ENCODE measurements around the gene HECTD4.
A peak's percentile ranks its signal among the peaks of the same experiment; 100 is the strongest.

Gene HECTD4, protein sequence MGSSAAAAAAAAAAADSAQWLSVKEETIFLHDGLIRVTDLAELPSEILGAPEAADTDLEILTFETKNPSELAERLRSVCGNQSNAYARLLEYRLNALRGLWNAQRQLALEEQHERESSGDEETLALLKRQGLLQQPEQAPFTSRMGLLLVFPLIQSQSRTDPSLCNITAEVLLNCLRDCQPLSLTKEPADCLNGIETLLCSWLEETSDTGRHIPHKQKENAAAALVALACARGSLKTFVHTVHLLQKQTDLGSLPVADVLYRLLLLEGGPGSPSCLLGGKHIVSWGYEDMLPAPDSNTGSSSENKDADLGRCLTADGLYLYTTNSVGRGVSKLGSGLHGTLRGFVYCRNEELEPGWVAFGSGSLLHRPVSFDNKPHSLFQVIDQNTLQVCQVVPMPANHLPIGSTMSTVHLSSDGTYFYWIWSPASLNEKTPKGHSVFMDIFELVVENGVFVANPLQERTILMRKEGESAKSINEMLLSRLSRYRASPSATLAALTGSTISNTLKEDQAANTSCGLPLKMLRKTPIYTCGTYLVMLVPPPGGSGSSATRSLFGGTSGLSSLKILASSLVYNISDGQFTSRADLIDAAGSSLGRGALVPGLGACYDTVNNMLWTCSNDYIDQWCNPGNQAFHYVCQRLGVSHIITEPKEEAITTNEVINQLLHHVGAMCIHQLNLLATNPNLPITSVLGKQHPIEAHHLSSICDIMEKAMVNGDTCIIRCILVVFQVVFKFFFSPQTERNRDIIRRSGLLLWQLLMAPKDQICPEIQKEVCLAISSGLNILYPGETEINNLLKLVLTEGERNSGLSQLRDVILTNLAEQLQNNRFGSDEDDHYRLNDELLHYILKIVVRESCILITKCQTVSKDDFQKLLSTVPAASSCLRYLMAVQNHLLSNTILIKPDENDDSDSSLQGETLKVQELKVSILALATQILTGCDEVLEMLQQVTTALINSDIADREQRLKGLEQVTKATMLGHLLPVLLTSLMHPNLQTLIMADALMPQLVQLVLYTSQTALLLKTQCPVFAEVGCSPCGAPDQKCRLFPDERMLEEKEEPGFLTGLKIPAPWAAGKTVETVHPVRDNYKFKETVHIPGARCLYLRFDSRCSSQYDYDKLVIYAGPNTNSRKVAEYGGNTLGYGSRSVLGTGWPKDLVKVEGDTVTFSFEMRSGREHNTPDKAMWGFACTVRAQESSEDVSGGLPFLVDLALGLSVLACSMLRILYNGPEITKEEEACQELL (N-terminal part only)

DNA sequence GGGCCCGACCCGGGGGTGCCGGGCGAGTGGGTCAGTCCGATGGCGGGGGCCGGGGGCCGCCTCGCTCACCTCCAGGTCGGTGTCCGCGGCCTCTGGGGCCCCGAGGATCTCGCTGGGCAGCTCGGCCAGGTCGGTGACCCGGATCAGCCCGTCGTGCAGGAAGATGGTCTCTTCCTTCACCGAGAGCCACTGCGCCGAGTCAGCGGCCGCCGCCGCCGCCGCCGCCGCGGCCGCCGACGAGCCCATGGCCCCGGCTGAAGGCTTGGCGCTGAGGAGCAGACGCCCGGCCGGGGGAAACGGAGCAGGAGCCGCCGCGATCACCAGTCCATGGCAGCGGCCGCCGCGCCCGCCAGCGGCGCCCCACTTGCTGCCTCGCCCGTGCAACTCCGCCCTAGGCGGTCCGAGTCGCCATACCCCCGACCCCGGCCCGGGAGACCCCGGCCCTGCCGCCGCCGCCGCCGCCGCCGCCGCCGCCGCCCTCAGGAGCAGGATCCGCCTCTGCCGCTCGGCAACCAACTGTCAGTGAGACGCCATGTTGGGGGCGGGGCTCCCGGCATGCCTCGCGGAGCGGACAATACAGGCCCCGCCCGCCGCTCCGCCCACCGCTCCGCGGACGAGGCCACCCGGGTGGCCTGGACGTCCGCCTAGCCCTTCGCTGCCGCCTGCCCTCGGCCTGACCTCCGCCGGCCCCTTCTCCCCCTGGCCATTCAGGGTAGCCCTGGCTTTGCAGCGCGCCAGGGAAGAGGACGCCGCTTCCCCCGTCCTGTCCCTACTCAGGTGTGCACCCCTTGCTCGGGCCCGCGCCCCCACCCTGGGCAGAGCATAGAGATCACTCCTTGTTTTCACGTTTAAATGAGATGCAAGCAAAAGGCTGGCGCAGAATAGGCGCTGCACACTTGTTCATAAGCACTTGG lies at the start of gene HECTD4:
Gene HECTD4, minus strand, starts transcription at position 549 of the 914 bp plus-strand sequence. Its CDS starts 303 bp downstream, at position 246.
- peak within 1 kb of the TSS; percentile 80 for H3K4me3 ChIP-seq (ENCODE audit: low read depth, low read length)
- TF ChIP-seq, protein P1, sequence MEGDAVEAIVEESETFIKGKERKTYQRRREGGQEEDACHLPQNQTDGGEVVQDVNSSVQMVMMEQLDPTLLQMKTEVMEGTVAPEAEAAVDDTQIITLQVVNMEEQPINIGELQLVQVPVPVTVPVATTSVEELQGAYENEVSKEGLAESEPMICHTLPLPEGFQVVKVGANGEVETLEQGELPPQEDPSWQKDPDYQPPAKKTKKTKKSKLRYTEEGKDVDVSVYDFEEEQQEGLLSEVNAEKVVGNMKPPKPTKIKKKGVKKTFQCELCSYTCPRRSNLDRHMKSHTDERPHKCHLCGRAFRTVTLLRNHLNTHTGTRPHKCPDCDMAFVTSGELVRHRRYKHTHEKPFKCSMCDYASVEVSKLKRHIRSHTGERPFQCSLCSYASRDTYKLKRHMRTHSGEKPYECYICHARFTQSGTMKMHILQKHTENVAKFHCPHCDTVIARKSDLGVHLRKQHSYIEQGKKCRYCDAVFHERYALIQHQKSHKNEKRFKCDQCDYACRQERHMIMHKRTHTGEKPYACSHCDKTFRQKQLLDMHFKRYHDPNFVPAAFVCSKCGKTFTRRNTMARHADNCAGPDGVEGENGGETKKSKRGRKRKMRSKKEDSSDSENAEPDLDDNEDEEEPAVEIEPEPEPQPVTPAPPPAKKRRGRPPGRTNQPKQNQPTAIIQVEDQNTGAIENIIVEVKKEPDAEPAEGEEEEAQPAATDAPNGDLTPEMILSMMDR (conservative IDR thresholded peaks at IDR 0.05; ENCODE audit: low read depth, low read length), result no peak
- peak; percentile 84 for DNase-seq (ENCODE audit: low read depth)

DNA sequence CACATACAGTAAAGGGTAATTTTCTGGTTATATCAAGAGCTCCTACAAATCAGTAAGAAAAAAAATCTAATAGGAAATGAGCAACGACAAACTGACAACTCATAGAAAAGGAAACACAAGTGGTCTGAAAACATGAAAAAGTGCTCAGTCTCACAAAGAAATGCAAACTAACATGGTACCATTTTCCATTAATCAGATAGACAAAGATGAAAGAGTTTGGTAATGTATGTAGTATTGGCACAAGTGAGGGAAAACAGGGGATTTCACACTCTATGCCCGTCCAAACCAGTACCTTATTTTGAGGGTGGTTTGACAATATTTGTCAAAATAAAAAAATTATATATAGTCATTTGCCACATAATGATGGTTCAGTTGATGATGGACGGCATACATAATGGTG lies 49.7 kb upstream of the HECTD4 start:
- TF ChIP-seq, protein P1 (conservative IDR thresholded peaks at IDR 0.05; ENCODE audit: low read depth, low read length), result no peak
- no peak overlapping the region for H3K4me3 ChIP-seq (ENCODE audit: low read depth, low read length)
- DNase-seq (ENCODE audit: low read depth), result no peak

DNA sequence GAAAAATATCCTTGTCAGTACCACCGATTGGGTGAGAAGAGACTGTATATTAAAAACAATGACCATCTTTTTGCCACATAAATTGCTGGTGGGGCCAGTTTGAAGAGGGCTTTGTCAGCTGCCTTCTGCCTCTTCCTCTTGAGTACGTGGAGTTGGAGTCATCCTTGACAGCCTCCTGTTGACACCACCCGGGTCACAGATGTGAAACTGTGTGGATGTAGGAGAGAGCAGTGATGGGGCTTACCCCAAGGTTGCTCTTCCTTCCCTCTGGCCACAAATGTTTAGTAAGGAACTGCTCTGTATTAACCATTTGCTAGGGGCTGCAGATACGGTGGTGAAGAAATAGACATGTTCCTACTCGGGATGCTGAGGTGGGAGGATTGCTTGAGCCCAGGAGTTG lies 48.7 kb upstream of the HECTD4 start:
- TF ChIP-seq, protein P1 (conservative IDR thresholded peaks at IDR 0.05; ENCODE audit: low read depth, low read length), result no peak
- DNase-seq (ENCODE audit: low read depth), result no peak
- H3K4me3 ChIP-seq (ENCODE audit: low read depth, low read length), result no peak overlapping the region

DNA sequence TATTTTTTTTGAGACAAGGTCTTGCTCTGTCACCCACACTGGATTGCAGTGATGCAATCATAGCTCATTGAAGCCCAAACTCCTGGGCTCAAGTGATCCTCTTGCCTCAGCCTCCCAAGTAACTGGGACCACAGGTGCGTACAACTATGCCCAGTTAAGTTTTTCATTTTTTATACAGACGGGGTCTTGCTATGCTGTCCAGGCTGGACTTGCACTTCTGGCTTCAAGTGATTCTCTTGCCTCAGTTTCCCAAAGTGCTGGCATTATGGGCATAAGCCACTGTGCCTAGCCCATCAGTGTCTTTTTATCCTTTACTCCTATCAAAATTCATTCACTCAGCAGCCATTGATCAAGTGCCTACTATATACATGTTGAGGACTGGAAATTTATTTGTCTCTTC lies 45.5 kb upstream of the HECTD4 start:
- DNase-seq (ENCODE audit: low read depth), result no peak
- H3K4me3 ChIP-seq (ENCODE audit: low read depth, low read length), result no peak overlapping the region
- TF ChIP-seq, protein P1 (conservative IDR thresholded peaks at IDR 0.05; ENCODE audit: low read depth, low read length), result no peak

DNA sequence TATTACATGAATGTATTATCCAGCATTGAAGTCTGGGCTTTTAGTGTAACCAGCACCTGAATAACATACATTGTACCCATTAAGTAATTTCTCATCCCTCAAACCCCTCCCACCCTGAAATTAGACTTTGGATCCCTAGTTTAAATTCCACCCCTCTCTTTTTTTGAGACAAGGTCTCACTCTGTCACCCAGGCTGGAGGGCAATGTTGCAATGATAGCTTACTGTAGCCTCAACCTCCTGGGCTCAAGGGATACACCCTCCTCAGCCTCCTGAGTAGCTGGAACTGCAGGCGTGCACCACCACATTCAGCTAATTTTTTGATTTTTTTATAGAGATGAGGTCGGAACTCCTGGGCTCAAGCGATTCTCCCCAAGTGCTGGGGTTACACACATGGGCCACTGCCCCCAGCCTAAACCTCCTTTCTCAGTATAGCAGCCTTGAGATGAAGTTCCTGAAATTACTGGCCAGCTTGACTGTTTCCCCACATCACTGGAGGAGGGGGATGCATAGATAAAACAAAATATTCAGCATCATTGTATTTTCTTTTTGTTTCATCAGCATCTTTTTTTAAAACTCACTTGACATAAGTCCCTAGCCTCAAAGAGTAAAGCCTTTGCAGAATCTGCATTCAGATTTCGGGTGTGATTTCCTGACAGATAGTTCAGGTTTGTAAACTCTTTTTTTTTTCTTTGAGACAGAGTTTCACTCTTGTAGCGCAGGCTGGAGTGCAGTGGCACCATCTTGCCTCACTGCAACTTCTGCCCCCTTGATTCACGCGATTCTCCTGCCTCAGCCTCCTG lies 43.6 kb upstream of the HECTD4 start:
- DNase-seq (ENCODE audit: low read depth), result no peak
- no peak overlapping the region for H3K4me3 ChIP-seq (ENCODE audit: low read depth, low read length)
- TF ChIP-seq, protein P1 (conservative IDR thresholded peaks at IDR 0.05; ENCODE audit: low read depth, low read length), result no peak
